HG03039 (cell line): Measurements from ENCODE around the gene PKP2.

ENCODE experiments used
- ATAC-seq: cut with Tn5 transposase; IDR thresholded peaks from one replicate; pipeline ENCODE4 v1.9.1; 2021; ENCODE audit warnings: mild to moderate bottlenecking, moderate library complexity; ENCODE audit not compliant: unreplicated experiment

PKP2 gene

DNA sequence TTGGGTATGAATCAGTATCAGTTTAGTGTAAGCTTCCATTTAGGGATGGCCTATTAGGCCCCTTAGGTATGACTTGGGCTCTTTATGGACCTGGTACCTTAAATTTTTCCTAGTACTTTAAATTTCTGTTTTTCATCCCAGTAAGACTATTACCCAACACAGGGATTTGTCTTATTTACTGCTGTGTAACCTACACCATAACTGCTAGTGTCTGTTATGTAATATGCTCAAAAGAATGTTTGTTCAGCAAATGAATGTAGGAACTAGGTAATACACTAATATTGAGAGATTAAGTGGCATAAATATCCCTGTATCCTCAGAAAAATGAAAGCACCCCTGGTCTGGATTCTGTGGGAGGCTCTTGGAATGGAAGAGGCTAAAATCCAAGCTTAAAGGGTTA is 77.2 kb downstream of the PKP2 start:
- no peak for ATAC-seq

DNA sequence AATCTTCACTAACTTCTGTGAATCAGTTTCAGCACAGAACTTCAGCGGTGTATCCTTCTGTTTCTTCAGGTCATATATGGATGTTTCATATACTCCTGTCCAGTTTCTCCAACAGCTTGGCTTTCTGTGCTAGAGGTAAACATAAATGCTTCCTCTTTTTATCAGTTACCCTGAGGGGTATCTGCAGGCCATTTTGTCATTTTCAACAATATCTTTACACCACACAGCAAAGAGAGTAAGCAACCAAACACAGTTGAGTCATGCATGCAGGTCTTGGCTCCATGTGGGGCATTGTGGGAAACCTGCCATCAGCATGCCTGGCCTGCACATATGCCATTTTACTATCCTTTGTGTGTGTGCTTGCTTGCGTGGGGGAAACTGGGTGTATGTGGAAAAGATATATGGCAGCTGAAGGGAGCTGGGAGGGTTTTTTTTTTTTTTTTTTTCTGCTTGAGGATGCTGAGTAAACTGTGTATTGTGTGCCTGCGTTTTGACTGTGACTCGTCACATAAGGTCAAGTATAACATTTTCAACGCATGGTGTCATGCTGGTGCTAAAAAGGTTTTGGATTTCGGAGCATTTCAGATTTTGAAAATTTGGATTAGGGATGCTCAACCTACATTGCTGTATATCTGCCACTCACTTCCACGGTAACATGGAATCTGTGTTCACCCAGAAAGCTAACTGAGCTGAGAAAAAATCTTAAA is 84.7 kb downstream of the PKP2 start:
- ATAC-seq, result no peak

DNA sequence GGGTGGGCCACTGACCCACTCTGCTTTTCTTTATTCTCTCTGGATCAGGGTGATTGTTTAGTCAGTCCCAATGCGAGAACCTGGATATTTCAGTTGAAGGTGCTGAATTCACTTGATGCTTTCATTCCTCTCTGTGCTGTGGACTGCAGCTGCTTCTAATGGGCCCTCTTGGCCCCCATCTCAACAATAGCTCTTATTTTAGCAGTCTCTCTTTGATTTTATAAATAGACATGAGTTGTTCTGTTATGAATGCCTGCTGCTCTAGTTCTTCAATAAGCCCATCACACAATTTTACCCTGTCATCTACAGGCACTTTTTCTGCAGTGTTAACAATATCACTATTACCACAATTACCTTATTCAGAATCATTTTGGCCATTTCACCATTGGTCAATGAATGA is 86.7 kb downstream of the PKP2 start:
- ATAC-seq, result no peak

DNA sequence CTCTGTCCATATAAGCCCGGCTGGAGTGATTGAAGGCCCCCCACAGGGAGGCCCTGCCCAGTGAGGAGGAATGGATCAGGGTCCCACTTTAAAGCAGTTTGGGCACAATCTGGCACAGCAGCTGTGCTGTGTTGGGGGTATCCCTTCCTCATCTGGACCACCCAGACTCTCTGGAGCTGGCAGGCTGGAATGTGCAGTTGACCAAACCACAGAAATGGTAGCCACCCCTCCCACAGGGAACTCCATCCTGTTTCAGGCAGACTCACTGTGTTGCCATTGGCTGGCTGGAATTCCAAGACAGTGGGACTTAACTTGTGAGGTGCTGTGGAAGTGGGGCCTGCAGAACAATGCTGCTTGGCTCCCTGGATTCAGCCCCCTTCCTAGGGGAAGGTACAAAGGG is 87.4 kb downstream of the PKP2 start:
- no peak for ATAC-seq

DNA sequence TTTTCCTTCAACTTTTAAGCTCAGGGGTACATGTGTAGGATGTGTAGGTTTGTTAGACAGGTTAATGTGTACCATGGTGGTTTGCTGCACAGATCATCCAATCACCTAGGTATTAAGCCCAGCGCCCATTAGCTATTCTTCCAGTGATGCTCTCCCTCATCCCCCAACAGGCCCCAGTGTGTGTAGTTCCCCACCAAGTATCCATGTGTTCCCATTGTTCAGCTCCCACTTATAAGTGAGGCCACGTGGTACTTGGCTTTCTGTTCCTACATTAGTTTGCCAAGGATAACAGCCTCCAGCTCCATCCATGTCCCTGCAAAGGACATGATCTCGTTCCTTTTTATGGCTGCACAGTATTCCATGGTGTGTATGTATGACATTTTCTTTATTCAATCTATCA is 92.3 kb downstream of the PKP2 start:
- no peak for ATAC-seq

DNA sequence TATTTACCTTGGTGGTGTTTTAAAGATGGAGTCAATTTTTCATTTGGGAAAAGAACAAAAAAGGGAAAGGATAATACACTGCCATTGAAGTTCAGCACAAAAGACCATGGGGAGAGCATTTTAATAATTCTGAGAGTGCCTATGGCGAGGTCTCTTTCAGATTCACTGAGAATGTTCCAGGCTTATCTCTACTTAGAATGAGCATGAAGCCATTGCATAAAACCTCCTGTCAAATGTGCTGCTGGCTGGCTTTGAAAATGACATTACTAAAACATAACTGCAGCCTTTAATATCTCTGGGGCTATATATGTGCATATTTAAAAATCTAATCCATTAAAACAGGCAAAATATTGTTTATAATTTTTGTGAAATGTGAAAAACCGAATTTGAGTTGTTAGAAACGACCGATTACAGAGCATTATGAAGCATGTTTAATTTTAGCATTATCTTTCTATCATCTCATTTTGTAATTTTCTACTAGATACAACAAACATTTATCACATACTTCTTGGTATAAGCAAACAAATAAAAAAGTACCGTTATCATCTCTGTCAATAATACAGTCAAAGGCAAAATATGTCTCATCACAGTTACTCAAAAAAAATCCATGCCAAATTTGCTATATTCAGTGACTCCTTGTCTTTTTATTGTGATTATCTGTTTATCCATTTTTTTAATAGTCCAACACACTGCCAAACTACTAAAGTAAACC is 95.2 kb downstream of the PKP2 start:
- no peak for ATAC-seq

DNA sequence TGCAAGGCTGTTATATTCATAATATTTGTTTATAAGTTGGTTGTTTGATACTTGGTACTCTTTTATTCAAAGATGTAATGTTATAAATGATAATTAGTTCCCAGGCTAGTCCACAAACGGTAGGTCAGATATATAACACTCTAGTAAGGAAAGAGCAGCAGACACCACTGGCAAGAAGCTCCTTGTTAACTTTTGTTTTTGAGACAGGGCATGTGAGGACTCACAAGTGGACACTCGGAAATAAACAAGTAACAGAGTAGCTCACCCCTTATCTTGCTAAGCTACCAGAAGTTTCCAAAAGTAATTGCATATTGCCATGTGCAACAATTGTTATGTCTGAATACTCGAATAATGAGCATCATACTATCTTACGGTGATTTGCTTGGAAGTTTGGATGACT is 102.3 kb downstream of the PKP2 start:
- no peak for ATAC-seq

DNA sequence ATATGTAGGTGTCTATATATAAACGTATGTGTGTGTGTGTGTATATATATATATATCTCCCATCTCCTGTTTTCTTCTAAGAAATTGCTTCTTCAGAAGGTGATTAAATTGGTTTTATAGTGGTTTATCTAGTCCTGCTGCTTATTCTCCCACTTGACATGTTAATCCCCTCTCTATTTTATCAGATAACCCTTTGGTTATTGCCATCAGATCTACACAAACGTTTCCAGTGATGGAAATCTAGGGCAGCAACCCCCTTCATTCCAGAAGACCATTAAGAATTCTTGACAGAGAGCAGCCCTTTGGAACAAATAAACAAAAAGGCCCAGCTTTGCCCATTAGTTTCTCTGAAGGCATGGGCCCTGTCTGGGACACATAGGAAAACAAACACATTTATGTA is 106.7 kb downstream of the PKP2 start:
- no peak for ATAC-seq

DNA sequence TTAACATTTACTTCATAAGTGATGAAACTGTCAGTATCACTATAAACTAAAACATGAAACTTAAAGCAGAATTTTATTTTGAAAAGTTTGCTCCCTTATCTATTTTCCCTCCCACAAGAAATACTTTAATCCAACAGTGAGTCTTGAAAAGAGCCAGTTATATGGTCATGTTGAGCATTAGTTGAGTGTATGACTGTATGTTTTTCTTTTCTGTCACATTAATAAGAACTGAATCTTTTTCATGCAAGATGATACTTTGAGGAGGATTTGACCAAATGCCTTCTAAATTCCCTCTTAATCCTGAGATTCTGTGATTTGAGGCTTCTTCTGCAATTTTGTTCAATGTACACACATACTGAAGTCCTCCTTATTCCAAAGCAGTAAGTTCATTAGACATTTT is 107.1 kb downstream of the PKP2 start:
- no peak for ATAC-seq

DNA sequence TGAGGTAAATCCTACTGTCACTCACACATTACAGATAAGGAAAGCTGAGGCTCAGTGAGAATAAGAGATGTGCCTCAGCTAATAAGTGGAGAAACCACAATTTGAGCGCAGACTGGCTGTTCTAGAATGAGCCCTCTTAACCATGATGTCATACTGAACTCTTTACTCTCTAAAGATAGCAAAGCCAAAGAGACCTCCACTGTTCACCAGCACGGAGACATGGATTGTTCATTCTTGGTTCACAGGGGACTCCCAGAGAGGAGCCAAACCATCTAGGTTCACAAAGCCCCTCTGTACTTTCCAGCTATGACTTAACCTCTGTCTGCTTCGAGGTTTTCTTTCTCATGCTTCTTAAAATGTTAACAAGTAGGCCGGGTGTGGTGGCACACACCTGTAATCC is 108.2 kb downstream of the PKP2 start:
- no peak for ATAC-seq

DNA sequence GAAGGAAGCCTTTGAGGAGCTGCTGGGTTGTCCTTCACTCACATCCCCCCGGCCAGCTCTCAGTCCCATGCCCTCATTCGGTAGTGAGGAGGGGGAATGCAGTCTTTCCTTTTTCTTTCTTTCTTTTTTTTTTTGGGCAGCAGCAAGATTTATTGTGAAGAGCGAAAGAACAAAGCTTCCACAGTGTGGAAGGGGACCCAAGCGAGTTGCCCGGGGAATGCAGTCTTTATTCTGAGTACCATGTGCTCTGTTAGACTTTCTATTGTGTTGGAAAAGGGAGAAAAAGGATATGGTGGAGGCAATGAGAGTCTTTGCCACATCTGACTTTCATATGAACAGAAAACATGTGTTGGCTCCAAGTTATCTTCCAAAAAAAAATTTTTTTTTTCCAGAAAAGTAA is 111.0 kb downstream of the PKP2 start:
- no peak for ATAC-seq

DNA sequence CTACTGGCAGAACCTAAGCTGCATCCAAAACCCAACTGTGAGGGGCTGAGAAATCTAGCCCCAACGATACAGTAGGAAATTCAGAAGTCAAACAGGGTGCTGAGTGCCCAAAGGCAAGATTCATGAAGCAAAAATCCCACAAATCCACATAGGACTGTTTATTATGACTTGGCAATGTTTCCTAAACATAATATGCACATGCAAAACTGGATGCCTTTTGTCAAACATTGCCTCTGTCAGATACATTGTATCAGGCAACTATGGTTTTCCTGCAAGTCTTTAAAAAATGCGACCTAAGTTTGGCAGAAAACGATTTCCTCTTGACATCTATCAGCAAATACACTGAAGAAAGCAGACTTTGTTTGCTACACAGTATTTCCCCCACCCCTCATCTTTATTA is 113.5 kb downstream of the PKP2 start:
- ATAC-seq, result no peak

DNA sequence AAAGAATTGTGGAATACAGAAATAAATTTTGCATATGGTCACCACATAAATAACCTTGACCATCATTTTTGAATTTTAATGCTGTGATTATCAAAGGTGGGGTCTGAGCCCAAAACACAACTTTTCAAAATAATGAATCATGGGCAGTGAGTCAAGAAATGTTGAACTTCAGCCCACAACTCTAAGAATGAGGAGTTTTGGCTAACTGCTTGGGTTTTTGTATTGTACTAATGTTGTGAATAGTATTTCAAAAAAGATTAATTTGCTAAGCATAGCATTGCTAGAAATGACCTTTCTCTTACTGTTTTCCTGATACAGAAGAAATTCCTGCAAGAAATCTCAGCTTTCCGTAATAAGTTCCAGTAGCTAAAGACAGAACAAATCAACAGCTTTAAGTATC is 116.5 kb downstream of the PKP2 start:
- no peak for ATAC-seq

DNA sequence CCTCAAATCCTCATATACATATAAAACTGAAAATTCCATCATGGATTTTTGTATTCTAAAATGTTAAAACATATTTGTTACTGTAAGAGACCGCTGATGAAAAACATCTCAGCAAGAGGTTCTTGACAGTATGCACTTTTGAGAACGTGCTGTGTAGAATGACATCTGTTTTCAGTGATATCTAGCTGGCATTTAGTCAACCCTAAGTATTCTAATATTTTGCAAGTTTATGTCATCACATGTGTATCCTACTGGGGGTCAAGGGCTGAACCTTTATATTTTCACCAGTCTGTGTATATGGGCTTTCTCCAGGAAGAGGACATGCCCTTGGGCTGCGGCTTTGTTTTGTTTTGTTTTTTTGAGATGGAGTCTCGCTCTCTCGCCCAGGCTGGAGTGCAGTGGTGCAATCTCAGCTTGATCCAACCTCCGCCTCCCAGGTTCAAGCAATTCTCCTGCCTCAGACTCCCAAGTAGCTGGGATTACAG is 118.8 kb downstream of the PKP2 start:
- ATAC-seq, result no peak

DNA sequence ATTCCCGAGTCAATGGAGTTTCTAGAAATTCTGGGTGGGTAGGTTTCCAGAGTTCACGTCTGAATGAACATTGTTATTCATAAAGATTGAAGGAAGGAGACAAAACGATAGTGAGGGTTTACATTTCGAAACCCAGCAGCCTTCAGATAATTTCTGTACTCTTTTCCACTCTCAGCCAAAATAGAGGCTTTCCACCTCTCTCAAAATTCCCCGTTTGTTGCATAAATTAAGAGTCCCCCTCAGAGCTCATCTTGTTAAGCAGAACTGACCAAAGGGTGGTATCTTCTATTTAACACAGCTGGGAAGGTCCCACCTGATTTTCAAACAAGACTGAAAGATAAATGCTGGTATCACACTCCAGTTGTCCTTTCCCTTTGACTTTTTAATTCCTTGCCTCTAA is 119.4 kb downstream of the PKP2 start:
- peak; percentile 54 for ATAC-seq

DNA sequence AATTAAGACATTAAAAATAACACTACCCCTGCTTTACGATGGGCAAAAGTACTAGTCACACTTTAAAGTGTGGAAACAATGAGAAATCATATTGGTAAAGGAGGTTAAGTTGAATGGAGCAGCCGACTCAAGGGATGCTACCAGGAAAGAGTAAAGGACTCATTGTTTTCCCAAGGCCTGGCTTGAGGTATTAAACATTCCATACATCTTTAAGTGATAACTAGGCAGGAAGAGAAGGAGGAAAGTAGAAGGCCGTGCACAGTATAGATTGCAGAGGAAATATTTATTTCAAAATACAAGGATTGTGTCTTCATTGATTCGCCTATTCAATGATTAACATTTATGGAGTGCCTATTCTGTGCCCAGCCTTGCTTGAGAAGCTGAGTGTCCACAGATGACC is 120.3 kb downstream of the PKP2 start:
- ATAC-seq, result no peak

DNA sequence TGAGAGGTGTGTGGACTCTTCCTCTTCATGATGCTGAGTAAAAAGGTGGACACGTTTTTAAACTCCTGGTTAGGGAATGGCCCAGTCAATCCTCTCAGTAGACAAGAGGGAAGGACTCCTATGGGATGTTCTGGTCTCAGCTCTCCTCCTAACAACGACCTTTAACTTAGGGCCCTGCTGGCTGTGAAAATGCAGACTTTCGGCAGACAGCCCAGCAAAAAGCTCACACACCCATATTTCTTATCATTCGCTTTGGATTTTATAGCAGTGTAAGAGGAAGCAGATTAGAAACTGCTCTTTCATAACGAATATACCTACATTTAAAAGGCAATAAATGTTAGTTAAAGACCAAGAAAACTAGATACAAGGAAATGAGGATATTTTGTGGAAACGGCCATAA is 122.9 kb downstream of the PKP2 start:
- no peak for ATAC-seq

DNA sequence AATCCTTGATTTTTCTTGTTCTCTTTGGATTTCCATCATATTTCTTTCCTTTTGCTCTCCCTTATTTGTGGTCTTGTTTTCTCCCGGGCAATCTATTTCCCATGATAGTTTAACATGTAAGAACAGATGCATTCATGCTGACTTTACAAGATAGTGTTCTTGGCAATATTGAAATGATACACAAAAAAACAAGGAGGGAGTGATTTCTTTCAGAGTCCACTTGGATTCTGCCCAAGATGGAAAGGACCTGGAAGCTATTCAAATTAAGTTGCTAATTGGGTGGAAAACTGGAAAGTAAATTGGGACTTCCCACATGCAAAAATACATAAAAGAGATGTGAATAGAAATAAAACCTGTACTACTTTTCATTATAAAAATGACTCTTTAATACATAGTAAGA is 126.4 kb downstream of the PKP2 start:
- ATAC-seq, result no peak

DNA sequence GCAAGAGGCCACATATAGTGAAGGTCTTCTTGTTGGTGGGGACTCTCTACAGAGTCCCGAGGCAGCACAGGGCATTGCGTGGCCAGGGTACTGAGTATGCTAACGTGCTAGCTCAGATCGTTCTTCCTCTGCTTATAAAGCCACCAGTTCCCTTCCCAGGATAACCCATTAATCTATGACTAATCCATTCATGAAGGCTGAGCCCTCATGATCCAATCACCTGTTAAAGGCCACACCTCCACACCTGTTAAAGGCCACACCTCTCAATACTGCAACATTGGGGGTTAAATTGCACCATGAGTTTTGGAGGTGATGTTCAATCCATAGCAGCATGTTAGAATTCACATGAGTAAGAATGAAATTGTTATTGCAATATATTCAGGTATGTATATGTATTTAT is 128.1 kb downstream of the PKP2 start:
- no peak for ATAC-seq

DNA sequence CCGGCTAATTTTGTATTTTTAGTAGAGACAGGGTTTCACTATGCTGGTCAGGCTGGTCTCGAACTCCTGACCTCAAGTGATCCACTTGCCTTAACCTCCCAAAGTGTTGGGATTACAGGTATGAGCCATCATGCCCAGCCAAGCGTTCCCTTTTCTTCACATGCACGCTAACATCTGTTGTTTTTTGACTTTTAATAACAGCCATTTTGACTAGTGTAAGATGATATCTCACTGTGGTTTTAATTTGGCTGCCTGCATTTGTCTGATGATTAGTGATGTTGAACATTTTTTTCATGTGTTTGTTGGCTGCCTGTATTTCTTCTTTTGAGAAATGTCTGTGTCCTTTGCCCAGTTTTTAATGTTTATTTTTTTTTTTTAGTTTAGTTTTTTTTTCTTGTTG is 130.7 kb downstream of the PKP2 start:
- ATAC-seq, result no peak

DNA sequence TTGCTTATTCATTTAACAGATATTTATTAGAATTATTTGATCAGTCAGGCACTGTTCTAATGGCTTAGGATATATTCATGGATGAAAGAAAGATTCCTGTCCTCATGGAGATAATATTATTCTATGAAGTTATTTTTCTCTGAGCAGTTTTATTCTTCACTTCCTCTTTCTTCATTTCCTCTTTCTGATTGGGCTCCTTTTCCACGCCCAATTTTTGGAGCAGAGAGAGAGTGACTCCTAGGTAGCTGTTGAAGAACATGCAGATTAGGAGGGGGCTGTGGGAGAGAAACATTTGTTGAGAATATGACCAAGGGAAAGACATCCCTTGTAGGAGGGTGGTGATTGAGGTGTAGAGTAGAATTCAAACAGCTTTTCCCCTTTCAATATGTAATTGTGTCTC is 134.9 kb downstream of the PKP2 start:
- no peak for ATAC-seq

DNA sequence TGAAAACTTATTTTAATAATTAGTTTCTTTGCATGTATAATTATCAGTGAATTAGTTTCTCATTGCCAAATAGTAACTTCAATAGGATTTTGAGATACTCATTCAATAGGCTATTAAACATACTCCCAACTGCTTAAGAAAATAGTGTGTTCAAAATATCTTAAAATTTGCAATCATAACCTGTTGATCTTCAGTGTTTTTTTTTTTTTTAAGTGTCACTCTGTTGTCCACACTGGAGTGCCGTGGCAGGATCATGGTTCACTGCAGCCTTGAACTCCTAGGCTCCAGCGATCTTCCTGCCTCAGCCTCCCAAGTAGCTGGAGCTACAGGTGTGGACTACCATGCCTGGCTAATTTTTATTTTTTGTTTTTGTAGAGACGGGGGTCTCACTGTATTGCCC is 139.4 kb downstream of the PKP2 start:
- ATAC-seq, result no peak
